HG03066 (cell line): ENCODE data around the gene PDXP.

ENCODE experiments used
- ATAC-seq: cut with Tn5 transposase; IDR thresholded peaks from one replicate; pipeline ENCODE4 v1.9.1; 2021; ENCODE audit warnings: low read depth; ENCODE audit not compliant: unreplicated experiment

PDXP gene

GRCh38 chr22:37672206-37672919 is 13.8 kb downstream of the PDXP start:
- no peak for ATAC-seq

GRCh38 chr22:37672920-37673455 is 14.5 kb downstream of the PDXP start:
- no peak for ATAC-seq

GRCh38 chr22:37674248-37674647 is 15.7 kb downstream of the PDXP start:
- no peak for ATAC-seq

- ATAC-seq, result peak; percentile 40
Observed at GRCh38 chr22:37674951-37675929, 16.7 kb downstream of the PDXP start, which contains the start of gene LGALS1. LGALS1 (plus strand) TSS chr22:37675636; CDS start chr22:37675703, 67 bp downstream.

- no peak for ATAC-seq
Observed at GRCh38 chr22:37675930-37676735, 17.6 kb downstream of the PDXP start.

GRCh38 chr22:37676736-37677492 is 18.4 kb downstream of the PDXP start:
- peak; percentile 47 for ATAC-seq

- ATAC-seq, result peak; percentile 14
Observed at GRCh38 chr22:37677493-37677974, 19.0 kb downstream of the PDXP start.

GRCh38 chr22:37678372-37678771 is 19.8 kb downstream of the PDXP start:
- no peak for ATAC-seq

- ATAC-seq, result no peak
Observed at GRCh38 chr22:37679670-37680069, 21.1 kb downstream of the PDXP start.

- ATAC-seq, result no peak
Observed at GRCh38 chr22:37680191-37680851, 21.8 kb downstream of the PDXP start.

- no peak for ATAC-seq
Observed at GRCh38 chr22:37681001-37681424, 22.5 kb downstream of the PDXP start.

- no peak for ATAC-seq
Observed at GRCh38 chr22:37681556-37682049, 23.1 kb downstream of the PDXP start.

GRCh38 chr22:37684803-37685615 is 26.5 kb downstream of the PDXP start:
- no peak for ATAC-seq

- ATAC-seq, result peak; percentile 83
Observed at GRCh38 chr22:37686002-37686982, 27.8 kb downstream of the PDXP start, which contains the start of gene NOL12. NOL12 (plus strand) TSS chr22:37686343; CDS start chr22:37686393, 50 bp downstream.

- ATAC-seq, result no peak
Observed at GRCh38 chr22:37690407-37690806, 31.9 kb downstream of the PDXP start.

GRCh38 chr22:37690901-37691504 is 32.5 kb downstream of the PDXP start:
- ATAC-seq, result no peak
